ENCODE measurements around the gene PRAC2.

PRAC2 gene

DNA sequence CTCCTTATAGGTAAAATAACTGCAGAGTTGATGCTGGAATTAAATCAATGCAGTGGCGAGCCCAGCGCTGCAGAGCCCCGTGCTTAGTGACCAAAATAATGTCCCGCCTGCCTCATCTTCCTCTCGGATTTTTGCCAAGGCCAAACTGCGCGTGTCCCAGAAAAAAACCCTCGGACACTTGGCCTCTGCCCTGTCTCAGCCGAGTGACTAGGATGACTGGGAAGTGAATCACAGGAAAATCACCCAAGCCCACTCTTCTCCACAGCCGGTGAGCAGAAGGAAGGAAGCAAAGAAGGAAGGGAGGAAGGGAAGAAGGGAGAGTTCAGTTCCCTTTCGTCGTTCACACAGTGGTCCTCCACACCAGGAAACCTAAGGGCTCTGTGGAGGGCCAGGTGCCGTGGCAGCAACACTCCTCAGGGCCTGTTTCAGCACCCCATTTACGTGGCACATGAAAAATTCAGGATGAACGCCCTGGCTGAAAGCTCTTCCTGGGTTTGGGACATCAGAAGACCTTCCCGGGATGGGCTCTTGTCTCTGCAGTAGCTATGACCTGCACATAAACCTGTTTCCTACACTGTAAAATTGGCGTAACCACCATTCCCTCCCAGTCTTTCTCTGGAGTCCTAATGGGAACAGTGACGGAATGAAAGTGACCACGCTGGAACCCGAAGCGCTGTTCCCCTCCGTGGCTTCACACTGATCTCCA is 31.0 kb downstream of the PRAC2 start:
- no peak for DNase-seq (ENCODE audit: low read depth in 2 of 2, low spot score in 1 of 2)

- no peak for DNase-seq (ENCODE audit: low read depth in 2 of 2, low spot score in 1 of 2)
Measured at GRCh38 chr17:48754500-48755261, 31.7 kb downstream of the PRAC2 start.

- no peak for DNase-seq (ENCODE audit: low read depth in 2 of 2, low spot score in 1 of 2)
Measured at GRCh38 chr17:48755356-48755755, 32.4 kb downstream of the PRAC2 start.

DNA sequence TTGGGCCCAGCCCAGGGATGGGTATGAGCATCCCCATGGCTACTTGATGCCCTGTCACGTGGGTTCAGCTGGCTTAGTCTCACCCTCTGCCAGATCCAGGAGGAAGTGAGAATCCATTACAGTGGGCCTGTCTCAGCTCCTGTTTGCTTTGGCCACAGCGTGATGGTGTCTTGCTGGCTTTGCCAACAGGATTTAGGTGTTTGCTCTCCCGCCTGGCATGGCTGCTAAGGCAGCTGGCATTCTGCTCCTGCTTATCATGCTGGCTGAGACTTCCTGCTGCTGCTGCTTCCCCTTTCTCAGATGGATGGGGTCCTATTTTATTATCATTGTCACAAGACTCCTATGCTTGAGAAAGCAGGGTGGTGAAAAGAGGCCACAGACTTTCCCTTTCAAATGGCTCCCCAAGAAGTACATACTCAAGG is 33.9 kb downstream of the PRAC2 start:
- DNase-seq (ENCODE audit: low read depth in 2 of 2, low spot score in 1 of 2), result no peak

GRCh38 chr17:48757524-48757961 is 34.6 kb downstream of the PRAC2 start:
- DNase-seq (ENCODE audit: low read depth in 2 of 2, low spot score in 1 of 2), result no peak

GRCh38 chr17:48759288-48759687 is 36.3 kb downstream of the PRAC2 start:
- no peak for DNase-seq (ENCODE audit: low read depth in 2 of 2, low spot score in 1 of 2)

DNA sequence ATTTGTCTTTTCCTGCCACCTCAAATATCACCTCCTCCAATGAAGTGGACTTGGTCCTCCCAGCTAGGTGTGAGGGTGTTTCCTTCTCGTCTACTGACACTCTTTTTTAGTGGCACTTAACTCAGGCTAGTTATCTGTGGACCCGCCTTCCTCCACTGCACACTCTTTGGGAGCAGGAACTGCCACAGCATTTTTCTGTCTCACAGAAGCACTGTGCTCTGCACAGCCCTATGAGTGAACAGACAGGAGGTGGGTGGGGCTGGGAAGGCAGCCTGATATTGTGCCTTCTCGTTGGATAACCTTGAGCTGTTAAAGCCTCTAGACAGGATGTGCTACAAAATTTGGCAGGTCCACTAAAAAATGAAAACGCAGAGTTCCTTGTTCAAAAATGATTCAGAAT is 37.4 kb downstream of the PRAC2 start:
- no peak for DNase-seq (ENCODE audit: low read depth in 2 of 2, low spot score in 1 of 2)

DNA sequence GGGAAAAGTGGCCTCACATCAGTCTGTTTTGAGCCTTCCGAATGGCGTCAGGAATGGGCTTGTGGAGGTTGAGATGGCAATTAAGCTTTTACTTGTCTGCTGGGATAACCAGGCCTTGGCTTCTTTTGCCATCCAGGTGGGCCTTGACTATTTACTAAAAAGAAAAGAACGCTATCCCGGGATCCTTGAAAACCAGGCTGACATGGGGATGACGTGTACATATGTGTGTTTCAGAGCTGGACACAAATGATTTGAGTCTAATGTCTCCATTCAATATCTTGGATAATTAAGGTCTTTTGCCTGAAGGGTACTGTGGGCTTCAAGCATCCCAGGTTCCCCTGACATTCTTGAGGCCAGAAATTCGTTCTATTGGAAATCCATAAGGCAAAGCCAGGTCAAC is 38.1 kb downstream of the PRAC2 start:
- no peak for DNase-seq (ENCODE audit: low read depth in 2 of 2, low spot score in 1 of 2)

DNA sequence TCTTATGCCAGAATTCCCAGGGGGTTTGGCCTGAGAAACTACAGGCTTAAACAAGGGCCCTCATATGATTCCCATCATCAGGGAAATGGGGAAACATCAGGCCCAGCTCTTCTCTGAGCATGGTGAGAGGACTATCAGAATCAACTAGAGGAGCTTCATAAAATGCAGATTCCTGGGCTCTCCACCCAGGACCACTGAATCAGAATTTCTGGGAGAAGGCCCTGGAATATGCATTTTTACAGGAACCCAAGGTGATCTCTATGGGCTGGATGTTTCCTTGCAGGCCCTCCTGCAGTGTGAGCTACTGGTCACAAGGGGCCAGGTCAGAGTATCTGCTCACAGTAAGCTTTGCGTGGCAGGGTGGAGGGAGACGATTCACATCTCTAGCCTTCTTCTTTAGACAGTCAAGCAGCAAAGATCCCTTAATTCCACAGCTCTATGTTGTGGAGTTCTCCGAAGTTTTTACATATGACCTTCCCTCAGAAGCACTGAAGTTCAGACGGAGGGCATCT is 44.3 kb downstream of the PRAC2 start:
- DNase-seq (ENCODE audit: low read depth in 2 of 2, low spot score in 1 of 2), result no peak

DNA sequence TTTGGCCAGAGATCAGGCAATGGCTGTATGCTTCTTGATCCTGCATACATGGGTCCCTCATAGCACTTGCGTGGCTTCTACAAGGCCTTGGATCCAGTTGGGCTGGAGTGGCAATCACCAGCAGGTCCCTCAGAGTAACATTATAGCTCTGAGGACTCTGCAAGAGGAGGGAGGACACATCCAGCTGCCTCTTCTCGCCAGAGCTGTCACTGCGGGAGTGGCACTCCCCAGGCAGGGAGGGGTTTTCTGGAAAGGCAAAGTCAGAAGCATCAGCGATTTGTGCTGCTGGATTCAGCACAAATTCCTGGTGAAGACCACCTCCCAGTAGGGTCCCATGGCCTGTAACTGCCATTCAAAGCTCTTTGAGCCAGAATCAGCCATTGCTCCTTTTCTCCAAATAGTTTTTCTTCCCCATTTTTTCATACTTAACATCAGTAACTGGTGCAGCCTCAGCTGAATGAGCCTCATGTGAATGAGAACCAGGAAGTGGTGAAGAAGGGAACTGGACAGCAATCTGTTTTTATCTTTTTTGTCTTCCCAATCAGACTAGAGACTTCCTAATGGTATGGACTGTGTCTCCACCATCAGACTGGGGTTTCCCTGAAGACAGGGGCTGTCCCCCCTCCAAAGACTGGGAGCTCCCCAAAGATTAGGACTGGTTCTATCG is 46.2 kb downstream of the PRAC2 start:
- DNase-seq (ENCODE audit: low read depth in 2 of 2, low spot score in 1 of 2), result no peak

- DNase-seq (ENCODE audit: low read depth in 2 of 2, low spot score in 1 of 2), result no peak
Measured at GRCh38 chr17:48770954-48771353, 48.0 kb downstream of the PRAC2 start.

DNA sequence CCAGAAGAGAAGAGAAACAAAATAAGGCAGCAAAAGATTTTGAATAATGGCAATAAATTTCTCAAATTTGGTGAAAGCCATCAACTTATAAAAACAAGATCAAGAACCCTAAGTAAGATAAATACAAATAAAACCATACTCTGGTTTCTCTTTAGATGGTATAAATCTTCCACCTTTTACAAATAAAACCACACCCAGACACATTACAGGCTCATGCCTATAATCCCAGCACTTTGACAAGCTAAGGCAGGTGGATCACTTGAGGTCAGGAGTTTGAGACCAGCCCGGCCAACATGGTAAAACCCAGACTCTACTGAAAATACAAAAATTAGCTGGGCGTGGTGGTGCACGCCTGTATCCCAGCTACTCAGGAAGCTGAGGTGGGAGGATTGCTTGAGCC is 50.3 kb downstream of the PRAC2 start:
- DNase-seq (ENCODE audit: low read depth in 2 of 2, low spot score in 1 of 2), result no peak

Measured in stimulated activated CD8-positive, alpha-beta memory T cell treated with anti-CD3 and anti-CD28 coated beads, Interleukin-4, amount 100 ng/mL, for 1 hour (primary cell).